HG03571 (cell line): ENCODE data around the gene CACNA1H.

Source experiments
- ATAC-seq: cut with Tn5 transposase; IDR thresholded peaks from one replicate; pipeline ENCODE4 v1.9.1; 2021; ENCODE audit not compliant: unreplicated experiment

The CACNA1H gene

GRCh38 chr16:1140582-1141162 lies 12.2 kb upstream of the CACNA1H start:
- no peak for ATAC-seq

GRCh38 chr16:1141191-1141590 lies 11.7 kb upstream of the CACNA1H start:
- ATAC-seq, result no peak

- ATAC-seq, result no peak
These were observed 11.2 kb upstream of the CACNA1H start for GRCh38 chr16:1141716-1142115.

GRCh38 chr16:1142911-1143310 lies 10.0 kb upstream of the CACNA1H start:
- ATAC-seq, result no peak

- ATAC-seq, result no peak
These were observed 9.0 kb upstream of the CACNA1H start for GRCh38 chr16:1143761-1144450.

DNA sequence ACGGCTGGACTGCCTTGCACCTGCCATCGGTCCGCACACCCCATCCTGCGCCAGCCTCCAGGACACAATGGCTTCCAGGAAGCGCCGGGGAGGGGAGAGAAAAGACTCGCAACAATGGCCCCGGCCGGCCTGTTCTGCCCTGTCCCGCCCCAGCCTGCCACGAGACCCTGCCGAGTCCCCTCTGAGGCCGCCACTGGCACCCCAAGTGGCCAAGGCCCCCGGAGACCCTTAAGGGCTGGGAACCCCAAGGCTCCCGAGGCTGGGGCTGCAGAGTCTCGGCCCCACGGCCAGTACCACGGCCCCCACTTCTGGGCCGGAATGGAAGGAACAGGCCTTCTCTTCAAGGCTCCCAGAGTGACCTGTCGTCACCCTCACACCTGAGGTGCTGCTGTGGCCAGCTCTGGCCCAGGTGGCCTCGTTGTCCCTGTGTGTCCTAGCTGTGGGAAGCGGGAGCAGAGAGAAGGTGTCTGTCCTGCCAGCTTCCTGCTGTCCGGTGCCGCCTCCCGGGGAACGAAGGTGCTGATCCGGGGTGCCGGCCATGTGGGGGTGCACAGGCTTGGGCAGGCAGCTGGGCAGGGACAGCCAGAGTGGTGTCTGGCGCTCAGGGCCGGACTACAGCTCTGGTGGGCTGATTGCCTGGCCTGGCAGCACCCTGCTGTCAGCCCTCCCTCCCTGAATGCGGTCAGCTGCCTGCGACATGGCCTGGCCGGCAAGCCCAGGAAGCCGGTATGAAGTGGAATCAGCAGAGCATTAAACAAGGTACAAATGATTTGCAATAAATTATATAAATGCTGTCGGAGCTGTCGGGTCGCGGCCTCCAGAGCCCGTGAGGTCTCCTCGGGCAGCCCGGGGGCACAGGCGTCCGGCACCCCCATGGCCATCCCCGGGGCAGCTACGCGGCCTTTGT lies 8.2 kb upstream of the CACNA1H start:
- ATAC-seq, result no peak

GRCh38 chr16:1145383-1146100 lies 7.4 kb upstream of the CACNA1H start:
- ATAC-seq, result no peak

GRCh38 chr16:1146409-1146808 lies 6.5 kb upstream of the CACNA1H start:
- no peak for ATAC-seq

GRCh38 chr16:1147027-1147426 lies 5.9 kb upstream of the CACNA1H start:
- no peak for ATAC-seq

- ATAC-seq, result no peak
These were observed 3.7 kb upstream of the CACNA1H start for GRCh38 chr16:1149101-1149636.

DNA sequence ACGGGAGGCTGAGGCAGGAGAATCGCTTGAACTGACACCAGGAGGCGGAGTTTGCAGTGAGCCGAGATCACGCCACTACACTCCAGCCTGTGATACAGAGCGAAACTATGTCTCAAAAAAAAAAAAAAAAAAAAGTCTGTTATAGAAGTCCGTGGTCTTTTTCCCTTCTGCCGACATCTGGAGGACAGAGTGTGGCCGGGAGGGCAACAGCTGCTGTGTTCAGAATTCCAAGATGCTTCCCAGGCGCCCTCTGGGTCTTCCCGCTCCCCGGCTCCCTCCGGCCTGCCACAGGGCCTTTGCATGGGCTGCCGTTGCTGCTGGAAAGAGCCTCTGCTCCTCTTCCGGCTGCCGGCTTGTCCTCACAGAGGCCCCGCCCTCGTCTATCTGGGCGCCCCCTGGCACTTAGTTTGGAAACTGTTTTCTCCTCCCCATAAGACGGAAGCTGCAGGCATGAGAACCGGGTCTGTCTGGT lies 2.4 kb upstream of the CACNA1H start:
- ATAC-seq, result no peak

DNA sequence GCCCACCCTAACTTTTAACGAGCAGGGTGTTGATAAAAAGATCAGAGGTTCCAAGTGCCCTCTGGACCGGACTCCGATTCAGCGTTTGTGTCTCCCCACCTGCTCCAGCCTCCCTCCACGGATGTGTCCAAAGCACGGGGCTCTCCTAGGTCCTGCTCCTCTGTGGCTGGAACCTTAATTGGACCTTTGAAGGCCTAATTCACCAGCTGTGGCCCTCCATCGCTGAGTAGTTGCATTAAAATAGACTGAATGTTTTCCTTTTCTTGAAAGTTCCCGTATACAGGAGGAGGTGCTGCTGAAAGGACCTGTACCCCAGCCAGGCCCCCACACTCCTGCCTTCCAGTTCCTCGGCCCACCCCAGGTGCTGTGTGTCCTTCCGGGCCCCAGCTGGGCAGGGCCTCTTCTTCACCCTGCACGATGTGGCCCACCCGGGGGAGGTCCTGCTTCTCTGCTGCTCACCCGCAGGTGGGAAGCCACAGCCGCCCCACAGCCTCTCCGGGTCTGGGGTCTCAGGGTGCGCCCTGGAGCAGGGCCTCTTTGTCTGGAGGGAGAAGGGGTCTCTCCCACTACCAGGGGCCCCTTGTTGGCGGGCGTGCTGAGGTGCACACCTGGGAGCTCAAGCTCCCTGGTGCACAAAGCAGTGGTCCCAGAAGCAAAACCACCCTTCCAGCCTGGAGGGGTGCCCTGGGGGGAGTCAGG lies 1.3 kb upstream of the CACNA1H start:
- no peak for ATAC-seq

DNA sequence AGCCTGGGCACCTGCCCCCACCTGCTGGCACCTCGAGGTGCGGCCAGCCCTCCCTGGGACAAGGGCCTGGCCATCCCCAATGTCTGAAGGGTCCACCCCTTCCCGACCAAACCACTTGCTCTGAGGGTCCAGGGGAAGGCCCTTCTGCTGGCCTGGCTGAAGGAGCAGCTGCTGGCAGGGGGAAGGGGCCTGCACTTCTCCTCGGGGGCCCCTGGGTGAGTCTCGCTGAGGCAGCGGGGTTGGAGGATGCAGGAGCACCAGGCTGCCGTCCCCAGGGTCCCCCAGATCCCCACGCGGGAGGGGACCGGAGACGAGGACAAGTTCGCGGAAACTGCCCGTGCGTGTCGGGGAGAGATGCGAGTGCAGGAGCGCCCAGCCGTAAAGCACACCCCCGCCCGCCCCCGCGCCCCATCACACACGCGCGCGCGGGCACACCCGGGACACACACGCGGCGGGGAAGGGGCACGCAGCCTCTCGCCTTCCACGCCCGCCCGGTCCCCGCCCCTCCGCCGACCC lies 725 bp upstream of the CACNA1H start:
- no peak for ATAC-seq

DNA sequence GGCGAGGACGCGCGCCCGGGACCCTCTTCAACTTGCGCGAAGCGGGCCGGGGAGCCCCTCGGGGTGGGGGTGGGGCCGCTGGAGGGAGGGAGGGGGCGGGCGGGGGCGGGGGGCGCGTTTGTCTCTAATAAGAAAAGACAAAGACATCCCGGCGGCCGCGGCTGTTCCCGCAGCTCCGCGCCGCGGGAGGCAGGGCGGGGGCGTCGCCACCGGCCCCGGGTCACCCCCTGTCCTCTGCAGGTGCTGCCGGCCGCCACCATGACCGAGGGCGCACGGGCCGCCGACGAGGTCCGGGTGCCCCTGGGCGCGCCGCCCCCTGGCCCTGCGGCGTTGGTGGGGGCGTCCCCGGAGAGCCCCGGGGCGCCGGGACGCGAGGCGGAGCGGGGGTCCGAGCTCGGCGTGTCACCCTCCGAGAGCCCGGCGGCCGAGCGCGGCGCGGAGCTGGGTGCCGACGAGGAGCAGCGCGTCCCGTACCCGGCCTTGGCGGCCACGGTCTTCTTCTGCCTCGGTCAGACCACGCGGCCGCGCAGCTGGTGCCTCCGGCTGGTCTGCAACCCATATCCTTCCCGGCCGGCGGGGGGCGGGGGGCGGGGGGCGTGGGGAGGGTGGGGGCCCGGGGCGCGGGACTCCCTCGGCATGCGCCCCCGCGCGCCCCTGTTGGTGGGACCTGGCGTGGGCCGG lies 714 bp downstream of the CACNA1H start:
- ATAC-seq, result no peak

DNA sequence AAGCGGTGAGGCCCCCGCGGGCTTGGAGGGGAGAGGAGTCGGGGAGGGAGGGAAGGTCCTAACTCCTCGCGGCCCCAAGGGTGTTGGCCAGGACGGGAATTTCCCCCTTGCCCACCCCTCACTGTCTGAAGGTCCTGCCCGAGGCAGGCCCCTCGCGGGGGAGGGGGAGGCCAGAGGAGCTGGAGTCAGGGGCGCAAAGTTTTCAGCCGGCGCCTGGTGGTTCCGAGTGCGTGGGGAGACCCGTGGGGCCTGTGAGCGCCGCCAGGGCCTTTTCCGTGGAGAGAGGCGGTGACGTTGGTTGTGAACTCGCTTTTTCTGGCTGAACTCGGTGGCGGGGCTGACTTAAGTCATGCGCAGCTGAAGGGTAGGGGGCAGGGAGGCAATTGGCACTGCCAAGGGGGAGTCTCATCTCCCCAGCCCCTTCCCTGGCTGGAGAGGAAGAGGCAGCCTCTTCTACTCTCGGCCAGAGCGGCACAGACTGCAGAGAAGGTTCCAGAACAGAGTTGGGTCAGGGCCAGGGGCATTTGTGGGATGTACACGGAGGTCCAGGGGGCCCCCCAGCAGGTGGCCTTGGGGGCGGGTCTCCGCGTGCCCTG lies 1.5 kb downstream of the CACNA1H start:
- ATAC-seq, result no peak

DNA sequence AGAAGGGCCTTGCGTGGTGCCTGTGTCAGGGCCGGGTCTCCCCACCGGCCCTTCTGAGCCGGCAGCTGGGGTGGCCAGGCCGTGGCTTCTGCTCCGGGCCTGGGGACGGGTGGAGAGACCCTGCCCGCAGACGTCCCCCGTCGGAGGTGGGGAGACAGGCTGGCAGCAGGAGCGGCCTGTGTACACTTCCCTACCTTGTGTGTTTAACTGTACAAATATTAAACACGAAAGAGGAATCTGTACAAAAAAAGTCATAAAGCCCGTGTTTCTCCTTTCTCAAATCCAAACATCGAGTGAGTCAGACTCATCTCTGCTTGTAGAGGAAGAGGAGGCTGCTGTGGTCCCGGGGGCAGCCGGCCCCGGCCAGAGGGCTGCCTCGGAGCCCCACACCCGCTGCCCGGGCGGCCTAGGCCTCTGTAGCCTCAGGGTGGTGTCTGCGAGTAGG lies 2.0 kb downstream of the CACNA1H start:
- ATAC-seq, result no peak

DNA sequence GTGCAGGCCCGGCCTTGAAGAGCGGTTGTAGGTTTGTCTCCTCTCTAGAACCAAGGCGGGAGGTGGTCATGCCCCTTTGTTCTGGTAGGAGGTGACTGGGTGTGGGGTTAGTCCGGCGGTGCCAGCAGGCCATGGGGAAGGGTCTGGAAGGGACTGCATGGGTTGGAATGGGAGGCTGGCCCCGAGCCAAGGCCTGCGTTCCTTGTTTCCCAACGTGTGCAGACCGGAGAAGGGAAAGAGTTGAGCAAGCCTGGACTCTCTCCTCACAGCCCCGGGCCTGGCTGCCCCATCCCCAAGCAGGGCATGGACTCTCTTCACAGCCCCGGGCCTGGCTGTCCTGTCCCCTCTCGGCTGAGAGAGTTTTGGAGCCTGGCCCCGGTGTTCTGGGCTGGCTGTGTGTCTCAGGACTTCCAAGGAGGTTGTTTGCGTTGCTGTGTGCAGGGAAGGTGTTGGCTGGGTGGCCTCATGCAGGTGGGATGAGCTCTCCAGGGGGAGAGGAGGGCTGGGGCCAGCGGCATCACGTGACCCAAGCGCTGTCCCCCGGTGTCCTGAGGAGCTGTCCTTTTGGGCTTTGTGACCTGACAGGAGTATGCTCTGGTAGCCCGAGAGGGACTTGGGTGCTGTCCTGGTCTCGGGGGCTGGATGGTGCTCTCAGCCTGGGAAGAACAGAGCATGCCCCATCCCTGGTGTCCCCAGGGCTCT lies 2.6 kb downstream of the CACNA1H start:
- no peak for ATAC-seq
